Bronchial epithelial cell (primary cell): Measurements from ENCODE around the gene PCP4L1. TPM values are rescaled to one million over a fixed set of nuclear protein-coding genes. Genes with fewer than 3 reads are reported as not detected.
A peak's percentile ranks its signal among the peaks of the same experiment; 100 is the strongest.
"Not testable (repeated sequence)": the region's sequence is repeated elsewhere in the genome, so short reads cannot be mapped to it uniquely, and the experiment has no call there.

Experiments used
- DNase-seq: peaks from one replicate; pipeline ENCODE4 v3.0.0-alpha.2; 2010; ENCODE audit warnings: low read depth
- FAIRE-seq: peaks from 2 replicates; lab custom pipeline; 2011; peaks lifted over from hg19 to GRCh38; lab: Jason Lieb, UNC
- H3K27me3 ChIP-seq: 2 replicates; pipeline ENCODE4 v1.5.1; 2011; ENCODE audit warnings: low read length; ENCODE audit not compliant: control insufficient read depth, insufficient read depth
- H3K36me3 ChIP-seq: 2 replicates; pipeline ENCODE4 v1.5.1; 2011; ENCODE audit warnings: low read length; ENCODE audit not compliant: control insufficient read depth, insufficient read depth
- H3K4me3 ChIP-seq: 2 replicates; pipeline ENCODE4 v1.5.1; 2011; ENCODE audit warnings: mild to moderate bottlenecking, low read depth, low read length, control low read depth
- total RNA-seq: library from RNA; depleted of rRNA; stranded (reverse); fragments of >200 nt; gene quantifications from 2 replicates; pipeline ENCODE4 v1.2.1, GENCODE V29; 2014
- TF ChIP-seq, protein P1 (sequence below): IDR thresholded peaks from 2 replicates; pipeline ENCODE4 v1.5.1; 2011; ENCODE audit warnings: mild to moderate bottlenecking, moderate library complexity, low read length, control low read depth, inconsistent platforms; ENCODE audit not compliant: insufficient read depth, severe bottlenecking

The PCP4L1 gene
- total RNA-seq, 1 donor from 2014 or later: 0.26 TPM

DNA sequence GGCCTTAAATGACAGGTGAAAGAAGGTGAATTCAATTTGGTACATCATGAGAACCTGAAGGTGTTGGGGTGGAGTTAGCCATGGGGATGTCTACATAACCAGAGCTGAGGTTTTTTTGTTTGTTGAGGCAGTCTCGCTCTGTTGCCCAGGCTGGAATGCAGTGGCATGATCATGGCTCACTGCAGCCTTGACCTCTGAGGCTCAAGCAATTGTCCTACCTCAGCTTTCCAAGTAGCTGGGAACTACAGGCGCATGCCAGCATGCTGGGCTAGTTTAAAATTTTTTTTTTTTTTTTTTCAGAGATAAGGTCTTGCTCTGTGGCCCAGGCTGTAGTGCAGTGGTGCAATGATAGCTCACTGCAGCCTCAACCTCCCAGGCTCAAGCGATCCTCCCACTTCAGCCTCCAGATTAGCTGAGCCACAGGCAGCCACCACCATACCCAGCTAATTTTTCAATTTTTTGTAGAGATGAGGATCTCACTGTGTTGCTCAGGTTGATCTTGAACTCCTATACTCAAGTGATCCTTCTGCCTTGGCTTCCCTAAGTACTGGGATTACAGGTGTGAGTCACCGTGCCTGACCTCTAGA is 53.1 kb downstream of the PCP4L1 start:
- FAIRE-seq (no peak), DNase-seq (no peak)
- TF ChIP-seq, protein P1, sequence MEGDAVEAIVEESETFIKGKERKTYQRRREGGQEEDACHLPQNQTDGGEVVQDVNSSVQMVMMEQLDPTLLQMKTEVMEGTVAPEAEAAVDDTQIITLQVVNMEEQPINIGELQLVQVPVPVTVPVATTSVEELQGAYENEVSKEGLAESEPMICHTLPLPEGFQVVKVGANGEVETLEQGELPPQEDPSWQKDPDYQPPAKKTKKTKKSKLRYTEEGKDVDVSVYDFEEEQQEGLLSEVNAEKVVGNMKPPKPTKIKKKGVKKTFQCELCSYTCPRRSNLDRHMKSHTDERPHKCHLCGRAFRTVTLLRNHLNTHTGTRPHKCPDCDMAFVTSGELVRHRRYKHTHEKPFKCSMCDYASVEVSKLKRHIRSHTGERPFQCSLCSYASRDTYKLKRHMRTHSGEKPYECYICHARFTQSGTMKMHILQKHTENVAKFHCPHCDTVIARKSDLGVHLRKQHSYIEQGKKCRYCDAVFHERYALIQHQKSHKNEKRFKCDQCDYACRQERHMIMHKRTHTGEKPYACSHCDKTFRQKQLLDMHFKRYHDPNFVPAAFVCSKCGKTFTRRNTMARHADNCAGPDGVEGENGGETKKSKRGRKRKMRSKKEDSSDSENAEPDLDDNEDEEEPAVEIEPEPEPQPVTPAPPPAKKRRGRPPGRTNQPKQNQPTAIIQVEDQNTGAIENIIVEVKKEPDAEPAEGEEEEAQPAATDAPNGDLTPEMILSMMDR: no peak
- H3K4me3 ChIP-seq: no peak overlapping the region
- H3K36me3 ChIP-seq: no peaks in the 10 kb centered on the region
- H3K27me3 ChIP-seq: no peaks in the 10 kb centered on the region

- TF ChIP-seq, protein P1: no peak
- Histone ChIP-seq H3K4me3 (peak overlapping the region; percentile 86), H3K36me3 (peaks cover 1% of the 10 kb centered on the region), H3K27me3 (no peaks in the 10 kb centered on the region)
- DNase-seq (no peak), FAIRE-seq (no peak)
These were observed 55.1 kb downstream of the PCP4L1 start for GRCh38 chr1:161313554-161314200.

- FAIRE-seq: no peak
- peak; percentile 70 for DNase-seq
- H3K36me3 ChIP-seq: peaks cover 1% of the 10 kb centered on the region
- TF ChIP-seq, protein P1: peak; percentile 71
- H3K4me3 ChIP-seq: peak within 1 kb of the TSS; percentile 86
- no peaks in the 10 kb centered on the region for H3K27me3 ChIP-seq
These were observed 55.8 kb downstream of the PCP4L1 start, which contains the start of gene SDHC for GRCh38 chr1:161314201-161314981. Gene SDHC (plus strand): TSS chr1:161314381. CDS start chr1:161314406, 25 bp downstream.

GRCh38 chr1:161315841-161316674 is 57.5 kb downstream of the PCP4L1 start:
- FAIRE-seq, H3K36me3 ChIP-seq, H3K4me3 ChIP-seq, H3K27me3 ChIP-seq, DNase-seq: not testable (repeated sequence)

DNA sequence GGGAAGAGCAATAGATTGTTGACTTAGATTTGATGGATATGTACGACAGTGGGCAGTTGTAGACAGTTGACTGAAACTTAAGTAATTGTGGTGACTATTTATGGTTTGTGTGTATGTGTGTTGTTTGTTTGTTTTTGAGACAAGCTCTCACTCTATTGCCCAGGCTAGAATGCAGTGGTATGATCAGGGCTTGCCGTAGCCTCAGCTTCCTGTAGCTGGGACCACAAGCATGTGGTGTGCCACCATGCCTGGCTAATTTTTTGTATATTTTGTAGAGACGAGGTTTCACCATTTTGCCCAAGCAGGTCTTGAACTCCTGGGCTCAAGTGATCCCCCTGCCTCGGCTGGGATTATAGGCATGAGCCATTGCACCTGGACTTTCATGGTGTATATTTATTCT is 65.5 kb downstream of the PCP4L1 start:
- TF ChIP-seq, protein P1: no peak
- DNase-seq (no peak), FAIRE-seq (no peak)
- H3K27me3 ChIP-seq: no peaks in the 10 kb centered on the region
- H3K4me3 ChIP-seq: no peak overlapping the region
- peaks cover 5% of the 10 kb centered on the region for H3K36me3 ChIP-seq
